K562 (cell line): ENCODE results near the gene DOCK7. TPM values are rescaled to one million over a fixed set of nuclear protein-coding genes. Genes with fewer than 3 reads are reported as not detected.

Experiments
- CREM ChIP-seq: IDR thresholded peaks from 2 replicates; pipeline ENCODE4 v1.6.1; 2014; ENCODE audit warnings: antibody characterized with exemption, low read depth
- DPF2 ChIP-seq: fragments of 450-650 bp; IDR thresholded peaks from 2 replicates; pipeline ENCODE4 v1.6.1; 2016
- KLF6 ChIP-seq: fragments of 250-450 bp; sonication (Bioruptor Pico); IDR thresholded peaks from 2 replicates; pipeline ENCODE4 v1.4.0; 2020; ENCODE audit warnings: mild to moderate bottlenecking, moderate library complexity, borderline replicate concordance
- MECOM ChIP-seq: fragments of 250-450 bp; sonication (Bioruptor Pico); IDR thresholded peaks from 2 replicates; pipeline ENCODE4 v1.8.0; 2022; ENCODE audit warnings: inconsistent platforms
- MIER1 ChIP-seq: fragments of 450-650 bp; IDR thresholded peaks from 2 replicates; pipeline ENCODE4 v1.6.1; 2016; ENCODE audit warnings: antibody characterized with exemption, mild to moderate bottlenecking, low read depth
- SOX6 ChIP-seq: fragments of 450-650 bp; IDR thresholded peaks from 2 replicates; pipeline ENCODE4 v1.6.1; 2014; ENCODE audit warnings: mild to moderate bottlenecking
- TAF7 ChIP-seq: fragments of 450-650 bp; IDR thresholded peaks from 2 replicates; pipeline ENCODE4 v1.6.1; 2016; ENCODE audit warnings: missing genetic modification characterization, missing compliant biosample characterization
- TRIM24 ChIP-seq, 2 experiments: fragments of 450-650 bp; IDR thresholded peaks; 2 replicates each; pipeline ENCODE4 v1.6.1; 2016
- ZNF134 ChIP-seq: fragments of 250-450 bp; sonication (Bioruptor Pico); conservative IDR thresholded peaks from 2 replicates; pipeline ENCODE4 v1.4.0; 2020
- polyA plus RNA-seq, 8 experiments: library from polyadenylated mRNA; depleted of rRNA in 4 of 8; stranded (reverse) in 5 of 8; unstranded in 3 of 8; fragments of >200 nt; fragmentation: Nextera tagmentation in 2 of 8; fragmentation: Illumina TruSeq in 1 of 8; extraction: Ambion mirVana in 2 of 8; extraction: Trizol in 1 of 8; gene quantifications; 2 replicates each; pipeline versions ENCODE4 v1.2.1 to v1.2.3, GENCODE V29; 2011 to 2014; ENCODE audit warnings: inconsistent platforms in 1 of 8, missing spikeins in 1 of 8
- total RNA-seq, 7 experiments: library from RNA; depleted of rRNA in 6 of 7; stranded (reverse); fragments of >200 nt in 6 of 7; fragmentation: Illumina TruSeq in 2 of 7; extraction: Trizol in 2 of 7; gene quantifications; 2 replicates each; pipeline versions ENCODE4 v1.2.1 to v1.2.3, GENCODE V29; 2011 to 2021; ENCODE audit warnings: low replicate concordance in 1 of 7
- TF ChIP-seq, protein P1 (sequence below): fragments of 250-450 bp; sonication (Bioruptor Pico); IDR thresholded peaks from 2 replicates; pipeline ENCODE4 v1.4.0; 2020

The DOCK7 gene
- total and polyA plus RNA-seq, 9 of the 15 experiments (the other 6 are each of a cell fraction or from before 2014, with no cell fraction given): 4.9 to 35.1 (median 12.6) TPM

GRCh38 chr1:62688687-62689085 is 500 bp upstream of the DOCK7 start (continued):
- TF ChIP-seq, protein P1, sequence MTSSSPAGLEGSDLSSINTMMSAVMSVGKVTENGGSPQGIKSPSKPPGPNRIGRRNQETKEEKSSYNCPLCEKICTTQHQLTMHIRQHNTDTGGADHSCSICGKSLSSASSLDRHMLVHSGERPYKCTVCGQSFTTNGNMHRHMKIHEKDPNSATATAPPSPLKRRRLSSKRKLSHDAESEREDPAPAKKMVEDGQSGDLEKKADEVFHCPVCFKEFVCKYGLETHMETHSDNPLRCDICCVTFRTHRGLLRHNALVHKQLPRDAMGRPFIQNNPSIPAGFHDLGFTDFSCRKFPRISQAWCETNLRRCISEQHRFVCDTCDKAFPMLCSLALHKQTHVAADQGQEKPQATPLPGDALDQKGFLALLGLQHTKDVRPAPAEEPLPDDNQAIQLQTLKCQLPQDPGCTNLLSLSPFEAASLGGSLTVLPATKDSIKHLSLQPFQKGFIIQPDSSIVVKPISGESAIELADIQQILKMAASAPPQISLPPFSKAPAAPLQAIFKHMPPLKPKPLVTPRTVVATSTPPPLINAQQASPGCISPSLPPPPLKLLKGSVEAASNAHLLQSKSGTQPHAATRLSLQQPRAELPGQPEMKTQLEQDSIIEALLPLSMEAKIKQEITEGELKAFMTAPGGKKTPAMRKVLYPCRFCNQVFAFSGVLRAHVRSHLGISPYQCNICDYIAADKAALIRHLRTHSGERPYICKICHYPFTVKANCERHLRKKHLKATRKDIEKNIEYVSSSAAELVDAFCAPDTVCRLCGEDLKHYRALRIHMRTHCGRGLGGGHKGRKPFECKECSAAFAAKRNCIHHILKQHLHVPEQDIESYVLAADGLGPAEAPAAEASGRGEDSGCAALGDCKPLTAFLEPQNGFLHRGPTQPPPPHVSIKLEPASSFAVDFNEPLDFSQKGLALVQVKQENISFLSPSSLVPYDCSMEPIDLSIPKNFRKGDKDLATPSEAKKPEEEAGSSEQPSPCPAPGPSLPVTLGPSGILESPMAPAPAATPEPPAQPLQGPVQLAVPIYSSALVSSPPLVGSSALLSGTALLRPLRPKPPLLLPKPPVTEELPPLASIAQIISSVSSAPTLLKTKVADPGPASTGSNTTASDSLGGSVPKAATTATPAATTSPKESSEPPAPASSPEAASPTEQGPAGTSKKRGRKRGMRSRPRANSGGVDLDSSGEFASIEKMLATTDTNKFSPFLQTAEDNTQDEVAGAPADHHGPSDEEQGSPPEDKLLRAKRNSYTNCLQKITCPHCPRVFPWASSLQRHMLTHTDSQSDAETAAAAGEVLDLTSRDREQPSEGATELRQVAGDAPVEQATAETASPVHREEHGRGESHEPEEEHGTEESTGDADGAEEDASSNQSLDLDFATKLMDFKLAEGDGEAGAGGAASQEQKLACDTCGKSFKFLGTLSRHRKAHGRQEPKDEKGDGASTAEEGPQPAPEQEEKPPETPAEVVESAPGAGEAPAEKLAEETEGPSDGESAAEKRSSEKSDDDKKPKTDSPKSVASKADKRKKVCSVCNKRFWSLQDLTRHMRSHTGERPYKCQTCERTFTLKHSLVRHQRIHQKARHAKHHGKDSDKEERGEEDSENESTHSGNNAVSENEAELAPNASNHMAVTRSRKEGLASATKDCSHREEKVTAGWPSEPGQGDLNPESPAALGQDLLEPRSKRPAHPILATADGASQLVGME: no peak
- TF ChIP-seq SOX6: peak; percentile 4; the same call in 1 of the 2 replicates
- TF ChIP-seq TAF7 (tag): no peak
- peak; percentile 36; the same call in 1 of the 2 replicates for TF ChIP-seq DPF2
- no peak for TF ChIP-seq CREM
- no peak for TF ChIP-seq ZNF134 (CRISPR knock-in tag)
- TF ChIP-seq MECOM (CRISPR knock-in tag): no peak
- no peak for TF ChIP-seq MIER1
- no peak for TF ChIP-seq KLF6 (CRISPR knock-in tag)
- 0 out of 4 replicates have a peak, but pooled peaks of 1 of the 2 experiments have one; percentile 2 for TF ChIP-seq TRIM24 (IDR thresholded peaks at IDR 0.05)
